H1 (cell line): ENCODE data around the gene METTL22. TPM values are rescaled to one million over a fixed set of nuclear protein-coding genes. Genes with fewer than 3 reads are reported as not detected.

Source experiments
- CTCF ChIA-PET: fragments of 300-600 bp; sonication (Branson Sonifier 250); formaldehyde crosslinking; loops from one replicate; lab custom pipeline; 2021; ENCODE audit not compliant: partially characterized antibody; lab: Charles Lee
- POLR2A ChIA-PET: fragments of 300-600 bp; sonication (Branson Sonifier 250); formaldehyde crosslinking; loops from one replicate; lab custom pipeline; 2021; ENCODE audit warnings: inconsistent platforms; ENCODE audit not compliant: partially characterized antibody; lab: Charles Lee
- DNase-seq, 2 experiments: peaks; one replicate each; pipeline versions ENCODE4 v3.0.0 to v3.0.0-alpha.2; 2010 to 2022; ENCODE audit warnings: low spot score in 2 of 2, low read depth in 1 of 2, mixed read lengths in 1 of 2
- FAIRE-seq: peaks from 2 replicates; lab custom pipeline; 2011; peaks lifted over from hg19 to GRCh38; lab: Jason Lieb, UNC
- H2AFZ ChIP-seq: 2 replicates; pipeline ENCODE4 v1.8.1; 2012; ENCODE audit warnings: low read length, inconsistent platforms
- H2AK5ac ChIP-seq: 2 replicates; pipeline ENCODE4 v1.6.1; 2013; ENCODE audit warnings: low read depth, low read length
- H2BK120ac ChIP-seq: replicated peaks from 2 replicates; pipeline ENCODE3; 2013; ENCODE audit warnings: low read depth, low read length, inconsistent platforms
- H2BK12ac ChIP-seq: 2 replicates; pipeline ENCODE4 v1.6.1; 2013; ENCODE audit warnings: low read depth, low read length
- H2BK15ac ChIP-seq: 2 replicates; pipeline ENCODE4 v1.6.1; 2013; ENCODE audit warnings: low read length
- H2BK20ac ChIP-seq: 2 replicates; pipeline ENCODE4 v1.6.1; 2013; ENCODE audit warnings: low read length
- H2BK5ac ChIP-seq: 2 replicates; pipeline ENCODE4 v1.6.1; 2013; ENCODE audit warnings: low read depth, low read length
- H3K14ac ChIP-seq: 2 replicates; pipeline ENCODE4 v1.6.1; 2013; ENCODE audit warnings: inconsistent platforms; ENCODE audit not compliant: insufficient read length
- H3K18ac ChIP-seq: 2 replicates; pipeline ENCODE4 v1.6.1; 2013; ENCODE audit warnings: low read length; ENCODE audit errors: extremely low read depth
- H3K23ac ChIP-seq: 2 replicates; pipeline ENCODE4 v1.6.1; 2013; ENCODE audit warnings: inconsistent platforms; ENCODE audit not compliant: insufficient read length
- H3K23me2 ChIP-seq: 2 replicates; pipeline ENCODE4 v1.6.1; 2013; ENCODE audit warnings: low read depth, low read length
- H3K27ac ChIP-seq: 2 replicates; pipeline ENCODE4 v1.6.1; 2011; ENCODE audit warnings: low read depth, low read length, inconsistent platforms
- H3K27me3 ChIP-seq, 4 experiments: replicated peaks in 1 of 4; 1 replicate in 1 of 4; 2 replicates in 3 of 4; pipeline versions ENCODE4 v1.6.1 to v1.8.1; 2011 to 2013; ENCODE audit warnings: low read length in 3 of 4, mild to moderate bottlenecking in 3 of 4, inconsistent platforms in 2 of 4, mixed read lengths in 2 of 4, moderate library complexity in 1 of 4; ENCODE audit not compliant: control insufficient read depth in 3 of 4, insufficient read depth in 3 of 4; ENCODE audit errors: extremely low read depth in 1 of 4
- H3K36me3 ChIP-seq, 4 experiments: 2 replicates each; pipeline versions ENCODE4 v1.6.1 to v1.8.1; 2011 to 2013; ENCODE audit warnings: mild to moderate bottlenecking in 4 of 4, low read length in 3 of 4, moderate library complexity in 2 of 4, control low read depth in 1 of 4, inconsistent platforms in 1 of 4; ENCODE audit not compliant: insufficient read depth in 4 of 4, control insufficient read depth in 2 of 4
- H3K4ac ChIP-seq: replicated peaks from 2 replicates; pipeline ENCODE3; 2013; ENCODE audit warnings: low read length, low read depth, mixed read lengths, inconsistent platforms; ENCODE audit not compliant: insufficient read length
- H3K4me1 ChIP-seq, 4 experiments: replicated peaks in 1 of 4; 1 replicate in 1 of 4; 2 replicates in 3 of 4; pipeline versions ENCODE4 v1.6.1 to v1.8.1; 2011 to 2013; ENCODE audit warnings: low read length in 3 of 4, inconsistent platforms in 2 of 4, mixed read lengths in 1 of 4; ENCODE audit not compliant: insufficient read depth in 4 of 4, control insufficient read depth in 3 of 4
- H3K4me2 ChIP-seq, 2 experiments: 2 replicates each; pipeline versions ENCODE4 v1.6.1 to v1.8.1; 2011 to 2013; ENCODE audit warnings: low read depth in 2 of 2, low read length in 2 of 2, control low read depth in 1 of 2, inconsistent platforms in 1 of 2, mild to moderate bottlenecking in 1 of 2; ENCODE audit not compliant: insufficient read depth in 1 of 2
- H3K4me3 ChIP-seq, 4 experiments: fragments of 200-600, 300-600 bp in 1 of 4; sonication (generic), shearing (Covaris generic), sonication (Bioruptor Twin) in 1 of 4; 2 replicates each; pipeline versions ENCODE4 v1.5.1 to v1.8.1; 2011 to 2016; ENCODE audit warnings: low read length in 4 of 4, low read depth in 3 of 4, control low read depth in 2 of 4, inconsistent platforms in 2 of 4, mild to moderate bottlenecking in 2 of 4, mixed read lengths in 1 of 4, moderate library complexity in 1 of 4; ENCODE audit not compliant: insufficient read depth in 2 of 4; ENCODE audit errors: extremely low read depth in 1 of 4
- H3K56ac ChIP-seq: replicated peaks from 2 replicates; pipeline ENCODE3; 2013; ENCODE audit warnings: low read depth, mild to moderate bottlenecking, mixed read lengths, low read length, inconsistent platforms; ENCODE audit not compliant: insufficient read length
- H3K79me1 ChIP-seq: 2 replicates; pipeline ENCODE4 v1.6.1; 2013; ENCODE audit warnings: low read depth, low read length, control low read depth
- H3K79me2 ChIP-seq, 2 experiments: 2 replicates each; pipeline versions ENCODE4 v1.6.1 to v1.8.1; 2012 to 2013; ENCODE audit warnings: low read length in 2 of 2, mild to moderate bottlenecking in 2 of 2, inconsistent platforms in 1 of 2; ENCODE audit not compliant: insufficient read depth in 2 of 2, control insufficient read depth in 1 of 2
- H3K9ac ChIP-seq, 4 experiments: replicated peaks in 1 of 4; 1 replicate in 1 of 4; 2 replicates in 3 of 4; pipeline versions ENCODE4 v1.6.1 to v1.8.1; 2011 to 2013; ENCODE audit warnings: low read depth in 3 of 4, low read length in 3 of 4, control low read depth in 2 of 4, mild to moderate bottlenecking in 2 of 4, moderate library complexity in 2 of 4, inconsistent platforms in 1 of 4; ENCODE audit errors: extremely low read depth in 1 of 4
- H3K9me3 ChIP-seq, 2 experiments: 2 replicates each; pipeline versions ENCODE4 v1.6.1 to v1.8.1; 2012 to 2013; ENCODE audit warnings: mild to moderate bottlenecking in 2 of 2, moderate library complexity in 2 of 2, control low read depth in 1 of 2, inconsistent platforms in 1 of 2, low read depth in 1 of 2, low read length in 1 of 2, mixed read lengths in 1 of 2; ENCODE audit not compliant: insufficient read depth in 2 of 2
- H4K20me1 ChIP-seq, 2 experiments: replicated peaks in 1 of 2; 2 replicates each; pipeline versions ENCODE3 to v1.8.1; 2011 to 2013; ENCODE audit warnings: inconsistent platforms in 2 of 2, low read length in 2 of 2, mild to moderate bottlenecking in 1 of 2; ENCODE audit not compliant: insufficient read depth in 2 of 2, control insufficient read depth in 1 of 2
- H4K5ac ChIP-seq: 2 replicates; pipeline ENCODE4 v1.6.1; 2013; ENCODE audit warnings: low read length, low read depth, mixed read lengths, inconsistent platforms; ENCODE audit not compliant: insufficient read length
- H4K8ac ChIP-seq: 2 replicates; pipeline ENCODE4 v1.8.0; 2013; ENCODE audit warnings: mild to moderate bottlenecking, moderate library complexity, low read length, inconsistent platforms; ENCODE audit not compliant: insufficient read depth; ENCODE audit errors: extremely low read depth
- H4K91ac ChIP-seq: replicated peaks from 2 replicates; pipeline ENCODE3; 2013; ENCODE audit warnings: low read length, mixed read lengths, inconsistent platforms; ENCODE audit not compliant: insufficient read length
- ASH2L ChIP-seq: fragments of 200-600, 300-600 bp; sonication (generic); IDR thresholded peaks from one replicate; pipeline ENCODE4 v1.7.1; 2017; ENCODE audit warnings: low read length
- BCL11A ChIP-seq, 2 experiments: IDR thresholded peaks; one replicate each; pipeline ENCODE4 v1.6.1; 2011; ENCODE audit warnings: low read depth in 2 of 2, low read length in 2 of 2, mild to moderate bottlenecking in 2 of 2
- CBX5 ChIP-seq: fragments of 300-800, 300-1000 bp; sonication (generic); IDR thresholded peaks from 2 replicates; pipeline ENCODE4 v1.7.1; 2016; ENCODE audit warnings: antibody characterized with exemption, low read length, low read depth
- EZH2 ChIP-seq: fragments of 200-600 bp; sonication (generic); IDR thresholded peaks from 2 replicates; pipeline ENCODE4 v1.7.1; 2012; ENCODE audit warnings: low read depth, mild to moderate bottlenecking, moderate library complexity, low read length, inconsistent platforms; ENCODE audit not compliant: severe bottlenecking
- GTF2F1 ChIP-seq: IDR thresholded peaks from 2 replicates; pipeline ENCODE4 v1.6.1; 2012; ENCODE audit warnings: low read depth, low read length, improper control_type of control experiment, borderline replicate concordance
- HDAC6 ChIP-seq: IDR thresholded peaks from one replicate; pipeline ENCODE4 v1.7.1; 2012; ENCODE audit warnings: low read depth, mild to moderate bottlenecking, inconsistent platforms, low read length, moderate library complexity
- SIN3A ChIP-seq, 2 experiments: IDR thresholded peaks in 1 of 2; conservative IDR thresholded peaks in 1 of 2; 2 replicates each; pipeline ENCODE4 v1.6.1; 2011 to 2012; ENCODE audit warnings: low read length in 2 of 2, improper control_type of control experiment in 1 of 2, low read depth in 1 of 2, mild to moderate bottlenecking in 1 of 2
- WGBS, 2 experiments: shearing (Covaris generic) in 1 of 2; methylation state at CpG; one replicate each; pipeline versions ENCODE4 v1.1.6 to v1.1.7; 2013 to 2015; ENCODE audit warnings: low lambda C conversion rate in 2 of 2, mixed read lengths in 2 of 2, inconsistent platforms in 1 of 2, low coverage in 1 of 2, missing lambda C conversion rate in 1 of 2; ENCODE audit not compliant: insufficient replicate concordance in 2 of 2, insufficient coverage in 1 of 2, insufficient read length in 1 of 2; ENCODE audit errors: extremely low coverage in 1 of 2, missing lambda C conversion rate in 1 of 2; 5-methylcytosine and 5-hydroxymethylcytosine counted together
- polyA plus RNA-seq, 7 experiments: library from polyadenylated mRNA; depleted of rRNA in 3 of 7; stranded (reverse) in 5 of 7; unstranded in 2 of 7; fragments of >200 nt in 5 of 7; fragments of 200-250 nt in 2 of 7; gene quantifications; 1 replicate in 5 of 7; 2 replicates in 1 of 7; 4 replicates in 1 of 7; pipeline versions ENCODE4 v1.2.1 to v1.2.3, GENCODE V29; 2011 to 2013; ENCODE audit warnings: missing spikeins in 2 of 7, mixed read lengths in 2 of 7
- total RNA-seq: library from RNA; stranded (reverse); fragmentation: NEBNext Ultra II Directional; extraction: Animal tissue kit (Norgen Biotek cat#: 25700); gene quantifications from 2 replicates; pipeline ENCODE4 v1.2.1, GENCODE V29; 2021

METTL22 gene
- total and polyA plus RNA-seq, 2 of the 8 experiments (the other 6 are each of a cell fraction or from before 2014, with no cell fraction given) = 56.7 to 85.2 TPM

DNA sequence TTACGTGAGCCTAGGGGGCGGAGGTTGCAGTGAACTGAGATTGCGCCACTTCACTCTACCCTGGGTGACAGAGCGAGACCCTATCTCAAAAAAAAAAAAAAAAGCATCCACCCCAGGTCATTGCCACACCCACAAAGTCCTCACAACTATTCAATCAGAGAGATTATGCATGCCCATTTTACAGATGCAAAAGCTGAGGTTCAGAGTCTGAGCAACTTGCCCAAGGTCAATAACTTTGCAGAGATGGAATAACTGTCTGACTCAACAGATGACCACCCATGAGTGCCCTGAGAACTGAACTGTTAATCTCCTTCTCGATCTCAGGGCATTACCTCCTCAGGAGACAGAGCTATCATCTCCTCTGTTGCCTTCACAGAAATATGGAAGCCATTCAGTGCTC is 25.7 kb upstream of the METTL22 start:
- DNase-seq = no peak
- 69% methylated on average over 5 of the region's 5 CpGs; no CpG with 5 or more reads in 1 of the 2 experiments for WGBS, 2 experiments
- H4K8ac ChIP-seq = no peak overlapping the region

More for the DNA sequence above, 25.7 kb upstream of the METTL22 start:
- no peak for FAIRE-seq
- no peak overlapping the region for H4K5ac ChIP-seq
- H3K79me1 ChIP-seq = no peaks in the 10 kb centered on the region
- H2BK12ac ChIP-seq = no peak overlapping the region
- no peak overlapping the region for H3K4me3 ChIP-seq
- H3K9me3 ChIP-seq = peaks cover 4 to 7% of the 10 kb centered on the region in 2 experiments; a peak in 3 of 4 replicates
- H3K4me2 ChIP-seq = no peak overlapping the region
- H3K18ac ChIP-seq = no peak overlapping the region
- no peak overlapping the region for H3K23ac ChIP-seq
- no peak overlapping the region for H3K14ac ChIP-seq
- no peak overlapping the region for H2BK15ac ChIP-seq
- H4K91ac ChIP-seq = no peak overlapping the region
- H2BK20ac ChIP-seq = no peak overlapping the region
- no peak overlapping the region for H2AFZ ChIP-seq
- no peak overlapping the region for H2BK5ac ChIP-seq
- peaks cover 0 to 9% (median 3%) of the 10 kb centered on the region in 4 experiments; a peak in 4 of 7 replicates for H3K27me3 ChIP-seq
- no peak overlapping the region for H2AK5ac ChIP-seq
- H3K23me2 ChIP-seq = peaks cover 8% of the 10 kb centered on the region; the same call in 1 of the 2 replicates
- ChIA-PET POLR2A (no interaction called here), CTCF (interaction anchor here (1.1 to 18.3 kb wide), 2 partner anchors 25 to 40 kb away, joined by 3 to 117 read pairs; no protein-coding TSS in a partner anchor)
- H3K9ac ChIP-seq = no peak overlapping the region
- no peak overlapping the region for H2BK120ac ChIP-seq
- H3K4me1 ChIP-seq = no peaks in the 10 kb centered on the region
- no peaks in the 10 kb centered on the region for H3K79me2 ChIP-seq
- H3K4ac ChIP-seq = no peak overlapping the region
- H4K20me1 ChIP-seq = peaks cover 0 to 6% of the 10 kb centered on the region in 2 experiments
- no peak for TF ChIP-seq GTF2F1
- no peak for TF ChIP-seq CBX5
- TF ChIP-seq BCL11A (IDR thresholded peaks at IDR 0.05; ENCODE audit: low read depth in 2 of 2, low read length in 2 of 2) = no peak
- TF ChIP-seq SIN3A (conservative IDR thresholded peaks at IDR 0.05 in 1 of 2, IDR thresholded peaks at IDR 0.05 in 1 of 2; ENCODE audit: low read depth in 1 of 2, low read length in 2 of 2) = no peak
- no peak for TF ChIP-seq HDAC6
- TF ChIP-seq EZH2 = no peak
- no peak for TF ChIP-seq ASH2L
- no peak overlapping the region for H3K56ac ChIP-seq
- no peak overlapping the region for H3K27ac ChIP-seq
- H3K36me3 ChIP-seq = no peaks in the 10 kb centered on the region
